Suprapubic skin (tissue), 3 donors: ENCODE measurements around the gene DNAH1.

Source experiments
- CTCF ChIP-seq, 2 donors: fragments of 200-600 bp in 1 of 2; fragments of 450-650 bp in 1 of 2; sonication (generic) in 1 of 2; IDR thresholded peaks; one replicate each; pipeline ENCODE4 v1.5.1; 2016 to 2019; ENCODE audit warnings: antibody characterized with exemption in 2 of 2, mild to moderate bottlenecking in 1 of 2, moderate library complexity in 1 of 2
- EP300 ChIP-seq: sonication (generic); formaldehyde crosslinking; IDR thresholded peaks from one replicate; pipeline ENCODE4 v1.6.1; 2017; ENCODE audit warnings: antibody characterized with exemption
- POLR2A ChIP-seq, 2 donors: fragments of 450-650 bp; IDR thresholded peaks; one replicate each; pipeline ENCODE4 v1.6.1; 2017; ENCODE audit warnings: antibody characterized with exemption in 2 of 2, mild to moderate bottlenecking in 2 of 2, moderate library complexity in 2 of 2

GRCh38 chr3:52370531-52370930, 54.4 kb downstream of the DNAH1 start:
- TF ChIP-seq EP300 (no peak), POLR2A (IDR thresholded peaks at IDR 0.05) (no peak), CTCF (IDR thresholded peaks at IDR 0.05) (no peak)
